Left hindlimb (tissue), 1 donor: Measurements from ENCODE around the gene TFF1.

Experiments used
- DNase-seq: peaks from one replicate; pipeline ENCODE4 v3.0.0-alpha.2; 2018

Gene TFF1

DNA sequence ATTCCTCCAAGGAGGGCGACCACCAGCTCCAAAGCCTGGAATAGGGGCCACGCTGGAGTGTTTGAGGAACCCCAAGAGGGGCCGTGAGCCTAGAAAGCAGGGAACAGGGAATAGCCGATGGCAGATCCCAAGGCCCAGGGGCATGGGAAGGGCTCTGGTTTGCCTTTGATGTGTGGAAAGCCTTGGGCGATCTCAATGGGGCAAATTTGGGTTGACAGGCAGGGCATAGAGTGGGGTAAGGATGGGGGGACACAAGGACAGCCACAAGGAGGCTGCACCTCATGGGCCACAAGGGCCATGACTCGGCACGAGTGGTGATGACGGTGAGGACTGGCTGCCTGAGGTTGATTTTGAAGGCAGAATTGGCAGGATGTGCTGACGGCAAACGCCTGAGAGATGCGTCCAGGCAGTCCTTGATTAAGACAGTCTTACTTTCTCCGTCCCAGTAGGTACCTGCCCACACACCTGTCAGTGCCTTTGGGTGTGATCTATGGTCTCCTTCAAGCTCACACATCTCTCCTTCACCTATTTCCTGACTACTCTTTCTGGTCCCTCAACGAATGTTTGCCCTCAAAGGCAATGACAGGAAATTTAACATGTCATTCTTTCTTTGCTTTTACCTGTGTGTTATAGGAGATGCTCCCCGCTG lies 31.5 kb upstream of the TFF1 start:
- DNase-seq, result no peak

DNA sequence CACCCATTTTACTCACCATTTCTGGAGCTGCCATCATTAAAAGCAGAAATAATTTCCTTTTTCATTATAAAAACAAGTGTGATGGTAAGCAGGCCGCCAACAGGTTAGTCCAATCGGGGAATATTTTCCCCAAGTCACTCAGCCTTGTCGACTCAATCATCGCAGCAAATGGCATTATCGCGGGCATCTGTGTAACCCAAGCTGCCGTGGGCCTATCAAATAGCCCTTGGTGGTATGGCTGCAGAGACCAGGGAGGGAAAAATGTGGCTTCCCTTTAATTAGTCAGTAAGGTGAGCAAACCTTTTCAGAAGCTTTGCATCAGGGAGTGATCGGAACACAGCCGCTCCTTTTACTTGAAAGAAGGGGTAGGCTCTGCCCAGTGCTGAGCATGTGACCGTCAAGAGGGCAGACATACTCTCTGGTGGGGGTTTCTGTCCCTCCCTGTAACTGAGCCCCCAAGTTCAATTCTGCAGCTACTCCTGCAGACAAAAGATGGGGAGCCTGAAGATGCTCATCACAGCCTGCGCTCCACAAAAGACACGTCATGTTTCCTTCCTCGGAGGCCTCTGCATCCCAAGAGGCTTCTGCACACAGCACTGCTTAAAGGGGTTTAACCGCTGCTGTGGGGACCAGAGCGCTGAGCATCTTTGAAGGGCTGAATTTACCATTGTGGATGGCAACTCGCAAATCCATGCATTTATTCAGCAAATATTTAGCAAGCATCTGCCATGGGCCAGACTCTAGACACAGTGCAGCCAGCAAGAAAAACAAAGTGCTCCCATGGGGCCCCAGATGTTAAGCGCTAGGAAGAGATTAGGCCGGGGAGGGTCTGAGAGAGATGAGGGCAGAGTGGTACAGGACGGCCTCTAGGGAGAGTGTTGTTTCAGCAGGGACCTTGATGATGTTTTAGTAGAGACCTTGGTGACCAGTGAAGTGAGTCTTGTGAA lies 30.7 kb upstream of the TFF1 start:
- DNase-seq, result no peak

DNA sequence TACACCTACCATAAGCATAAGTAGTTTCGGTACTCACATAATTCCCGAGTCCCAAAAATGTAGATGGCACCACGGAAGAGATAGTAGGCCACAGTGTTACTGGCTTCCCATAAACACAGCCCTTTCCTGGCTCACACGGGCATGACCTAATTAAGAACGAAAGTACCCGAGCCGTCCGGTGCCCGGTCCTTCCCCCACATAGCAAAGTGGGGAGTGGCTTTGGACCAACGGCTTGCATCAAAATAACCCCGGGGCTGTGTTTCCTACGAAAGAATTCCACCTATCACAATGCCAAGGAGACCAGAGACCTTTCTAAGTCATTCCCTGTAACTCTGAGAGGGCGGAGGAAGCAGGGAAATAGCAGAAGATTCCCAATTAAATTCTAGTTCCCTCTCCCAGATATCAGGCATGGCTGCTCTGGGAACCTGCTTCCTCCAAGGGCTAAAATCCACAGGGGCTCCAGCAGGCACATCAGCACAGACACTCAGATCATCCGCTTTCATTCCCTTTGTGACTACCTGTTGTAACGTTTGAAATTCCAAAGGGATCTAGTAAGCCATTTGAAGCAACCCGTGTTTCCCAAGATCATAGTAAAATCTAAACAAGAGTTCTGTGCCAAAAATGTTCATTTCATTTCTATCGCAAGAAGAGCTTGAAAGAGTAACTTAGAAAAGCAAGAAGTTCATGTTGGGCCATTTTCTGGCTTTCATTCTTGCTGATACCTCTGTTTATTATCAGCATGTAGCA lies 29.7 kb upstream of the TFF1 start, which contains the start of gene TMPRSS3:
TSS of gene TMPRSS3 (minus strand) at position 148 of the 747 bp plus-strand sequence. CDS start 635 bp downstream, outside the sequence.
- DNase-seq, result no peak

DNA sequence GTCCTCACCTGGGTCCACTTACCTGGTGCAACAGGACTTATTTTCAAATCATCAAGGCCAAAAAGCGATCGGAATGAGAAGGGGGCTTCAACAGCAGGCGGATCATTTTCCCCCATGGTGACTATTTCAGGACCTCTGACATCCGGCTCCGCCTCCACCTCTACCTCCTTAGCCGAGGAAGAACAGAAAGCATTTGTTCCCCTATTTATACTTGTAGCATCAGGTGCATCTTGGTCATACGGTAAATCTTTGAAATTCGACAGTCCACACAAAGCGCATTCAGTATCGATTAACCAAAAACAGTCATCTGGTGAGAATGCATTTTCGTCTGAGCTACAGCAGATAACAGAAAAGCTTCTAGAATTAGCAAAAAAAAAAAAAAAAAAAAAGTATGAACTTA lies 29.0 kb upstream of the TFF1 start:
- no peak for DNase-seq

DNA sequence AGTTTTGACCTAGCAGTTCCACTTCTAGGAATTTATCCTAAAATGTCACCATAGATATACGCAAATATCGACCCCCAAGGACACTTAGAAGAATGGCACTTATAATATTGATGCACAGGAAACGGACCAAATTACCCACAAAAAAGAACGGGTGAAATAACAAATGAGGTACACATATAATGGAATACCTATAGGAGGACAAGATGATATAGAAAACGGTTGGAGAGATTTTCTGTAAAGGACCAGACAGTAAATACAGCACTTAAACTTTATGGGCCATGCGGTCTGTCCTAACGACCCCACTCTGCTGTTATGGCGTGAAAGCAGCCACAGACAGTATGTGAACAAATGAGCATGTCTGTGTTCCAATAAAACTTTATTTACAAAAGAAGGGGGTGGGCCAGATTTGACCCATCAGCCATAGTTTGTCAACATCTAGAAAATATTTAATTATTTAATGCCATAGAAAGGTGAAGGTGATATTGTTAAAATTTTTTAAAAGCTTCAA lies 27.2 kb upstream of the TFF1 start:
- DNase-seq, result no peak

DNA sequence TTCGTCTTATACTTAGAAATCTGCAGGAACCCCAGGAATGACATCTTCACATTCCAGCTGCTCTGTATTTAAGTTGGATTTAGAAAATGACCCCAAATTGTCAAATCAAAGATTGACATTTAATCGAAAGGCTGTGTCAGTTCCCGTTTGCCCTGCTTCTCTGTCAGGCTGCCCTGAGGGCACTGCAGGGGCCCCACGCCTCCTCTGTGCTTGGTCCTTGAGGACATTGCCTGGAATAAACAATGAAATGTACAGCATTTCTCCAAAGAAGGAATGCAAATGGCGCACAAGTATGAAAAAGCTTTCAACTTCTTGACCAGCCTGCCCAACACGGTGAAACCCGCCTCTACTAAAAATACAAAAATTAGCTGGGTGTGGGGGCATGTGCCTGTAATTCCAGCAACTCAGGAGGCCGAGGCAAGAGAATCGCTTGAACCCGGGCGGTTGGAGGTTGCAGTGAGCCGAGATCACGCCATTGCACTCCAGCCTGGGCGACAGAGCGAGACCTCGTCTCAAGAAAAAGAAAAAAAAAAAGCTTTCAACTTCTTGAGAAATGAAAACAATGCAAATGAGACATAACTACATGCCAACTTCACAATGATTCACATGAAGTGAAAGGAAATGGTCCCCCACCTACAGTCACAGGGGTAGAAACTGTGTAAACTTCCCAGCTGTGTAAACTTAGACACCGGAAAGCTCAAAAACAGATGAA lies 26.6 kb upstream of the TFF1 start:
- no peak for DNase-seq

DNA sequence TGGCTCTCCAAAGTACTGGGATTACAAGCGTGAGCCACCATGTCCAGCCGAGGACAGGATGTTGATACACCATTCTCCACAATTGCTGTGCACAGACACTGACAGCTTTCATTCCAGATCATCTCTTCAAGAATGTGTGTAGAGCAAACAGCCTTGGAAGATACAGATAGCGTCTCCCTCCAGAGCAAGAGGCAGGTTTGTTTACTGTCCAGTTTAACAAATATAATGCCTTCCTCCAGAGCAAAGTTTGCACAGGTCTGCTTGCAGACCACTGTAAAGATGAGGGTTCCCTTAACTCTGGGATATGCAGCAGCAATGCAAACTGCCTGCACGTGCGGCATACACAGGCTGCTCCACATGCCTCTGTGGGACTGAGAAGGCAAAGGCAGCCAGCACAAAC lies 25.0 kb upstream of the TFF1 start:
- no peak for DNase-seq

DNA sequence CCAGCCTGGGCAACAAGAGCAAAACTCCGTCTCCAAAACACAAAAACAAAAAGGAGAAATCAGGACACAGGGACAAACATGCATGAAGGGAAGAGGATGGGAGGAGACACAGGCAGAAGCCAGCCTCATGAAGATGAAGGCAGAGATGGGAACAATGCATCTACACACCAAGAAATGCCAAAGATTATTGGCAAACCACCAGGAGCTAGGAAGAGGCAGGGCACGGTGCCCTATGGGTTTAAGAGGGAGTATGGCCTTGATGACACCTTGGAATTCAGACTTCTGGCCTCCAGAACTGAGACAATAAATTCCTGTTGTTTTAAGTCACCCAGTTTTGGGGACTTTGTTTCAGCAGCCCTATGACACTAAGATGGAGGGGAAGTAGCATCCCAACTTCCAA lies 24.4 kb upstream of the TFF1 start:
- DNase-seq, result no peak

DNA sequence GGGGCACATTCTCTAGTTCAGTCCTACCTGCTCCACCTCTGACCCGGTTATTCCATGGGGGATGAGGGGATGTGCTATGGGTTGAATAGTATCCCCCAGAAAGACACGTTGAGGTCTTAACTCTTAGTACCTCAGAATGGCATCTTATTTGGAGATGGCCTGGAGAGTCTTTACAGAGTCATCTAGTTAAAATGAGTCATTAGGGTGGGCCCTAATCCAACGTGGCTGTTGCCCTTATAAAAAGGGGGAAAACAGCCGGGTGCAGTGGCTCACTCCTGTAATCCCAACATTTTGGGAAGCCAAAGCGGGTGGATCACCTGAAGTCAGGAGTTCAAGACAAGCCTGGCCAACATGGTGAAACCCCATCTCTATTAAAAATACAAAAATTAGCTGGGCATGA lies 23.9 kb upstream of the TFF1 start:
- DNase-seq, result no peak

DNA sequence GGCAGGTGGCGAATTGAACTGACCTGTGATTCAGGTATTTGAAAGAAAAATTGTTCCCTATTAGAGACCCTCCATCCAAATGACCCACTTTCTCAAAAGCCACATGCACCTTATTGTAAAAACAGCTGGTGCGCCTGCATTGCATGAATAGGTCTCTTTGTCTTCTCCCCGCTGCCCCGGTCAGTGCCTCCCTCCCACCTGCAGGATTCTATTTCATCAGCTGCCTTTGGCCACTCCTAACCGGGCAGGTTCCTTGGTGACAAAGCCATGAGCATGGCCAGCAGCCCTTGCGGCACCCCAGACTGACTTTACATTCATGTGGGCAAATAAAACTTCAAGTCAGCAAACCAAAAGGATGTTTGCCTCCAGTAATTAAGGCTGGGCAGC lies 23.1 kb upstream of the TFF1 start:
- no peak for DNase-seq

DNA sequence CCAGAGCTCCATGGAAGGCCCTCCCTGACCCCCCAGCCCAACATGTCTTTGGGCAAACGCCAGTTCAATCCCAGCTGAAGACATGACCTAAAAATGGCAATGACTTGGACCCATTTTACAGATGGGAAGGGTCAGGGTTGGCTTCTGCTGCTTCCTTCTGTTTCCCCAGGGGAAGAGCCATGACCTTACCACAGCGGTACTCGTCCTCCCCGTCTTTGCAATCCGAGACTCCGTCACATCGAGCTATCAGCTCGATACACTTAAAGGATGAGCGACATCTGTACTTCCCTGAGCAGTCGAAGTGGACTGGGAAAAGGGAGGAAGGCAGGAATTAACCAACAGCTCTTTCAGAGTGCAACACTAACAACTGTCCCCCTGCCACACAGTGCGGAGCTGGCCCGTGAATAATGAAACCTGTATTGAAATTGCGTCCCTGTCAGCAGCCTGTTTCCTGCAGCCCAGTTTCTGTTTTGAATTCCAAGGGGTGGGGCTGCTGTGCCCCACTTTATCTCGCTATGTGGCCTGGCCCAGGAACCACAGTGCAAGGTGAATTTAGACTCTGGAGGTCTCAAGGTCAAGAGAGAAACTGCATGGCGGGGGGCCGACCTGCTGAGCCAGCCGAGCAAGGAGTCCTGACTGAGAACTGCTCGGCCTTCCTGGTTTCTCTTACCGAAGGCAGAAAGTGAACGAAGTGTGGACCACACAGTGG lies 22.6 kb upstream of the TFF1 start:
- DNase-seq, result no peak

DNA sequence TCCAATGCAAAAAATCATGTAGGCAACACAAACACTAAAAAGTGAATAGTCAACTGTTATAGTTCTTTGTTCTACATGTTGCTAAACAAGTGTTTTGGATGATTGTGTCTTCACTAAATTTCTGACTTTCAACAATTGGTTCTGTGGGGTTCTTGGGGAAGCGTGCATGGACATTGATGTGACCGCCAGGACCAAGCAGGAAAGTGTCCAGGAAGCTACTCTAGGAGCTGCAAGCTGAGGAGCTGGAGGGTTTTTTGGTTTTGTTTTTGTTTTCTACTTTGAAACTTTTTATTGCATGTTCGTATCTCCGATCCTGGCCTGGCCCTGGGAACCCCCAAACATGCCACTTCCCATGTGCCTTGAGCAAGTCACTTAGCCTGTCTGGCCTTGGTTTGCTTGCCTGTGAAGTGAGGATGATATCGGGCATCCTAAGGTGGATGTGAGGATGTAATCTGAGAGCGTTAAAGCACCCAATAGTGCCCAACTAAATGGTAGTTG lies 21.6 kb upstream of the TFF1 start:
- no peak for DNase-seq

DNA sequence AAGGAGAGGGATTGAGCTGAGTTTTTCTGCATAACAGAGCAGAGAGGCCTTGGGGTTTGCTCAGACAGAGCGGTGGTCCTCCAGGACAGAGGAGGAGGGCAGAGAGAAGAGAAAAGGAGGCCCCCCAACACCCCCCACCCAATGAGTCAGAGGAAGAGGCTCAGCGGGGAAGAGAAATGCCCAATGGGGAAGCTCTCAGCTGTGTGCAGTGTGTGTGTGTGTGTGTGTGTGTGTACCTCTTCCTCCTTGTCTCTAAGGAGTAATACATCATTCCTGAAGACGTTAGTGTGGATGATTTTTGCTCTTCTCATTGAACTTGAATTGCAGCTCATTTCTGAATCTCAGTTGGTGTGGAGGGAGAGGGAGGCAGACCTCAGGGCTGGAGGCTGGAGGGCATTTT lies 20.8 kb upstream of the TFF1 start:
- DNase-seq, result no peak

DNA sequence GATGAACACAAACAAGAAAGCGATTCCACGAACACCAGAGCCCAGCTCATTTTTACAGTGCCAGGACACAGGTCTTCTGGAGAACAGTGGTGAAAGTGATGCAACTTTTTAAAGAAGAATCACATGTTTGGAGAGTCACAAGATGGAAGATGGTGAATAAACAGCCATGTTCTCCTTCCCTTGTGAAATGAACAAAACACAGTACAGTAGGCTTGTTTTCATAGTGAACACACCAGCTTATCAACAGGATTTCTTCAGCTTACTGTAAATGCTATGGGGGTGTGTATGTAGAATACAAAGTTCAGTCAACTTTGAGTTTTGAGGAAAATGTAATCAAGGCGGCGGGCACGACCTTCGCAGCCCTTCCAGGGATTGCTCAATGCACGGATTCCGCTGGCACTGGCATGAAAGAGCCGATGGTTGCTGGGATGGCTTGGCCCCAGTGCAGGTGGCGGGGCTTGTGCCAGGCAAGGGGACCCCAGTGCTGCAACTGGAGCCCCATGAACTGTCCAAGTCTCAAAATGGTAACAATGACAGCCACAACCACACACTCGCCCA lies 19.8 kb upstream of the TFF1 start:
- no peak for DNase-seq

DNA sequence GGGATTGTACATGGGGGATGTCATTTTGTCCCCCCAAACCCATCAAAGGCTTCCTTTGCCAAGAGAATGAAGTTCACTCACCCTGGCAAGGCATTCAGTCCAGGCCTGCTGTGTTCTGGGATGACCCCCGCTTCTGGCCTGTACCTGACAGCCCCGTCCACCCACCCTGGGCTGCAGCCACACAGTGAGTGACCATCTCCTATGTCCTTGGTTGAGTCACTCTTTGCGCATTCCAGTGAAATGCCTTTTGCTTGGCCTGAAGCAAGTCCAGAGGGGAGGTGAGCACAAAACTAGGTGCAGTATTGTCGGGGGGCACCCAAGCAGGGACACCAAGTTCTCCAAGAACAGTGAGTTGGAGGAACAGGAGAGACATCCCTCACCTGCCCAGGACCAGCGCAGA lies 19.3 kb upstream of the TFF1 start:
- DNase-seq, result no peak

DNA sequence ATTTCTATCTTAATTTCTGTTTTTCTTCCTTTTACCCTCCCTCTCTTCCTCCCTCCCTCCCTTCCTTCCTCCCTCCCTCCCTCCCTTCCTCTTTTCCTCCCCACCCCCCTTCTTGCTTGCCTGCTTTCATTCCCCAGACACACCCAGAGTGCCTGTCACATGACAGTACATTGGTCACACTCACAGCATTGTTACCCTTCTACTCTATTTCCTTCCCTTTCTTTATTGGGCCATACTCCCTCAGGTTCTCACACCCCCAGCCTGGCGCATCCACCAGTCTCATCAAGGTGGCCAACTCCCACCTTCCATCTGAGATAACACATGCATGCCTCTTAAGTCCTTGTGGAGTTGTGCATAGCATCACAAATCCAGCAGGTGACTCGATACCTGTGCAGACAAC lies 18.7 kb upstream of the TFF1 start:
- DNase-seq, result no peak

DNA sequence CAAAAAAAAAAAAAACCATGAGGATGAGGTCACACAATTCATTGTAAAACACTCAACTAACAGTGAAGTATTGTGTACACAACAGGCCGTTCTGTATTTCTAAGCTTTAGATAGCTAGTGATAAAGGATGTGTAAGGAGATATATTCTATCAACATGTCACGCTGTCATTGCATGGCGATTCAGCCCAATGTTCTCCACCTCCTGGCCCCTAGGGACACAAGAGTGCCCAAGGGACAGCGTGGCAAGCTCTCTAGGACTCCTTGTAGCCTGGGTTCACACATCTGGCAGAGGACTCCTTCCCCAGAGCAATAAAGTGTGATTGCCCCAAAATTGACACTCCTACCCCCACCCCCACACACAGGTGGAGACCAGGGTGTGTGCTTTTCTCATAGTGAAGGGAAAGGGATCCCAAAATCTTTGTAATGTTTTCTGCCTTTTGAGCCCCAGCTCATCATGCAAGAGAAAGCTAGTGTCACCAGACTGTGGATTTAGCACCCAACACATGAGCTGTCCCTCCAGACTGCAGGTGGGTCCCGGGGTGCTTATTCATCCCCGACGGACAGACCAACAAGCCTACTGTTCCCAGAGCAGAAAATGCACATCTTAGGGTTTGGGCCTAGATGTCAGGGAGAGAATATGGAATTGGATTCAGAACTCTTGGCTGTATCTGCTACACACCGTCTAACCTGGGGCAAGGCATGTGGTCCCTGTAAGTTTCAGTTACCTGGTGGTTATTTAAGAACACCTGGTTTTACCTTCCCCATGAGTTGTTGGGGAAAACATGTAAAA lies 18.0 kb upstream of the TFF1 start:
- no peak for DNase-seq

DNA sequence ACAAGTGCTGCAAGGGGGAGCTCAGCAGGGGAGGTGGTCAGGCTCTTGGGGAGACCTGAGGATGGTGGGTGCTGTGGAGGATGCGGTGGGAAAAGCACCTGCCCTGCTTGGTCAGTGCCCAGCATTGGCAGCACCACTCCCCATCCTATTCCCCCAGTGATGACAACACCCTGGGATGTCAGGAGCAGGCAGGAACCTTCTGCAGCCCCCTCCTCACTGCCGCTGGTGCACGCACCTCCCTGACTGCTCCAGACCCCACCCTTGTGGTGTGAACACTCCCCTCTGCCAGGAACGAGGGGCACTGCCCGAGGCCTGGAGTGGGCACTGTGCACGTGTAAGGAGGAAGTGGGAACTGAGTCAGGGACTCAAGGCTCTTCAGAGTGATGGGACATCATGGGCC lies 17.0 kb upstream of the TFF1 start:
- no peak for DNase-seq

DNA sequence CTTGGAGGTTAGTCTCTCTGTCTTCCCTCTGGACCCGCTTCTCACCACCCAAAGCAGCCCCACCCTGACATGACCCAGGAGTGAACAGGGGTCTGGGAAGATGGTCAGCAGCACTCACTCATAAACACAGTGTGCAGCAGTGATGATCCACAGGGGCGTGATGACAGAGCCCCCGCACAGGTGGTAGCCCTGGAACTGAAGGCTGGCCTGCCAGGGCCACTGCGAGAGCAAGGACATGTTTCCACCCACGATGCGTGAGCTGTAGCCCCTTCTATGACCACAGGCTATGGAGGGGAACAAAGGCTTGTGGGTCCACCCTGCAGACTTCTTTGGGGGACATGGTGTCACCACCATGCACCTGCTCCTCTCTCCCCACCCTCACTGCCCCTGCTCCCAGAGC lies 16.6 kb upstream of the TFF1 start:
- no peak for DNase-seq

DNA sequence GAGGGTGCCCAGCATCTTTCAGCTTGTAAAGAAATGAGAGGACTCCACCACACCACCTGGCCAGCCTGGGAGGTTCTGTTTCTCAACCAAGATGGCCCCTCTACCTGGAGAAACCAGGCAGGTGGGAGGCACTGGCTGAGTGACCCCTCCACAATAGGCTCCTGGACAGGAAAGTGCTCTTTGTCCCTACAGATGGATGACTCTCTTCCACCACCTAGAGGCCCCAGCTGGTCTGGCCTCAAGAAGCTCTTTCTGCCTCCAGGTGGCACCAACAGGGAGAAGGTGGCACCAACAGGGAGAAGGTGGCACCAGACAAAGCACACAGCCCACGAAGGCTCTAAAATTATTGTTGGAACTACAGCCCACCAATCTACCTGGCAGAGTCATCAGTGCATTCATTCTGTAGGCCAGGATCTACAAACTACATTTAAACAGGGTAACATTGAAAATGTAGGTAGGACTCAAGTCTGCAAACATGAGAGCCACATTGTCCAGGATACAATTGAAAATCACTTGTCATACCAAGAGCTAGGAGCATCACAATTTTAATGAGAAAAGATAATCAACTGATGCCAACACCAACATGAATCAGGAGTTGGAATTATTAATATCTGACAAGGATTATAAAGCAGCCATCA lies 15.1 kb upstream of the TFF1 start:
- no peak for DNase-seq
